Muscle of leg (tissue), 11 donors: ENCODE results near the gene NEURL2. TPM values are rescaled to one million over a fixed set of nuclear protein-coding genes. Genes with fewer than 3 reads are reported as not detected.
A peak's percentile ranks its signal among the peaks of the same experiment; 100 is the strongest.

Experiments used
- DNase-seq: peaks from one replicate; pipeline ENCODE4 v3.0.0; 2013
- H3K27ac ChIP-seq: one replicate; pipeline ENCODE4 v1.5.1; 2013; ENCODE audit warnings: mild to moderate bottlenecking, low read length, control low read depth
- H3K27me3 ChIP-seq: one replicate; pipeline ENCODE4 v1.6.1; 2013; ENCODE audit warnings: low read length; ENCODE audit not compliant: control insufficient read depth, insufficient read depth
- H3K36me3 ChIP-seq: one replicate; pipeline ENCODE4 v1.6.1; 2013; ENCODE audit warnings: low read length; ENCODE audit not compliant: control insufficient read depth, insufficient read depth
- H3K4me1 ChIP-seq: one replicate; pipeline ENCODE4 v1.6.1; 2013; ENCODE audit warnings: low read length; ENCODE audit not compliant: control insufficient read depth, insufficient read depth
- H3K4me3 ChIP-seq: one replicate; pipeline ENCODE4 v1.5.1; 2013; ENCODE audit warnings: low read length, control low read depth
- H3K9me3 ChIP-seq: replicated peaks from 2 replicates; pipeline ENCODE4 v1.6.1; 2013; ENCODE audit warnings: low read depth, low read length; ENCODE audit not compliant: control insufficient read depth
- WGBS: methylation state at CpG from one replicate; pipeline ENCODE4 v1.1.5; 2013; ENCODE audit warnings: missing lambda C conversion rate; ENCODE audit not compliant: insufficient coverage; 5-methylcytosine and 5-hydroxymethylcytosine counted together
- polyA plus RNA-seq, 8 donors: library from polyadenylated mRNA; unstranded; fragments of 120-200 nt; gene quantifications; one replicate each; pipeline versions ENCODE4 v1.2.1 to v1.2.3, GENCODE V29; 2013; ENCODE audit warnings: inconsistent platforms in 1 of 8, low replicate concordance in 1 of 8; ENCODE audit not compliant: insufficient read length in 8 of 8, insufficient read depth in 1 of 8
- total RNA-seq: library from RNA; stranded (reverse); fragments of 120-200 nt; gene quantifications from one replicate; pipeline ENCODE4 v1.2.4, GENCODE V29; 2013

The NEURL2 gene
- total and polyA plus RNA-seq, 9 donors: 10.3 to 18.8 (median 15.4) TPM

DNA sequence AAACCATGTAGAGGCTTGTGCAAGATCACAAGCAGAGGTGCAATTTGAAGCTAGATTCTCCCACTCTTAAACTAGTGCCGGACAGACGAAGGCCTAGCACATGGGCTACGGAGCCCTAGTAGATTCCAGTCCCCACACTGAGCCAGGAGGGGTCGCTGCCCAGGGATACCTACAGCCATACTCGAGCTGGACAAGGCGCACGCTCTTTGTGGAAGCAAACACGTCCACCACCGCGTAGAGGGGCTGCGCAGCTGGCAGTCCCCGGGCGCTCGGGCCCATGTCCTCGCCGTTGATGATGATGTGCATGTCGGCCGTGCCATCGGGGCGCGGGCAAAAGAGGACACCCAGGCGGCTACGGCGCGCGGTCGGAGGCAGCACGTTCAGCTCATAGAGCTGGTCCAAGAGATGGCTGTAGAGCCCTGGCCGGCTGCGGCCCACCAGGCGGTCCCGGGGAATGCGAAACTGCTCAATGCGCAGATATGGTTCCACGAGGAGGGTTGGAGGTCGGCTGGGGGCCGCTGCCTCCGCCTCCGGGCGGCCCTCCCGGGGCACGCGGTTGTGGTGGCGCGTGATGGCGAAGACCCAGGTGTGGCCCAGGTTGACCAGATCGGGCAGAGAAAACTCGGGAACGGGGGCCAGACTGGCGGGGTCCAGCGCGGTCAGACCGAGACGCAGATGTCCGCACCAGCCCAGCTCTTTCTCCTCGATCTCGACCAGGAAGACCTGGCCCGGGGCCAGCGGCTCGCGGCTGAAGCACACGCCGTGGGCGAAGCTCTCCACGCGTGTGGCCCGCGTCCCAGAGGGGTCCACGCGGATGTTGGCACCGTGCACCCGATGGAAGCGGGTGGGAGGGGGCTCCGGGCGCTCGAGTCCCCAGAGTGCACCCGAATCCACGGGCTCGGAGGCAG is 677 bp downstream of the NEURL2 start:
- H3K36me3 ChIP-seq: peaks cover 52% of the 10 kb centered on the region
- DNase-seq: peak; percentile 93
- no peaks in the 10 kb centered on the region for H3K9me3 ChIP-seq
- WGBS: under 1% methylated on average over 79 of the region's 79 CpGs
- H3K27ac ChIP-seq: peak overlapping the region; percentile 94
- peak overlapping the region; percentile 90 for H3K4me3 ChIP-seq
- H3K27me3 ChIP-seq: no peaks in the 10 kb centered on the region
- H3K4me1 ChIP-seq: peaks cover 28% of the 10 kb centered on the region

DNA sequence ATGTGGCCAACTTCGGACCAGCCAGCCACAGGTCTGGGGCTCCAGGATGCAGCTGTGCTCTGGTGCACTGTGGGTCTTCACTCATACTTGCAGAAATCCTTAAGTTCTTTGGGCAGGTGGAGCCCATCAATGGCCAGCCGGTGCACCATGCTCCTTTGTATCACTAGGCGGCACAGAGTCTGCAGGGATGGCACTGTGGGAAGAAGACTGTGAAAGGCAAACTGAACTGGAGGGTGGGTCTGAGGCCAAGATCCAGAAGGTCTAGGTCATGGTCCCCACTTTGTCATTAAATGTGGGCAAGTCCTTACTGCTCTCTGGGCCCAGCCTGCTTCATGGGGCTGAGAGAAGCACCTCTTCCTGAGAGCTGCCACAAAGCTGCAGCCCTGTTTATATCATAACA is 2.3 kb downstream of the NEURL2 start:
- DNase-seq: no peak
- Histone ChIP-seq H3K9me3 (no peaks in the 10 kb centered on the region), H3K36me3 (peaks cover 47% of the 10 kb centered on the region), H3K27me3 (no peaks in the 10 kb centered on the region), H3K27ac (no peak overlapping the region), H3K4me3 (no peak overlapping the region), H3K4me1 (peaks cover 31% of the 10 kb centered on the region)
- WGBS: 94% methylated on average over 2 of the region's 3 CpGs

DNA sequence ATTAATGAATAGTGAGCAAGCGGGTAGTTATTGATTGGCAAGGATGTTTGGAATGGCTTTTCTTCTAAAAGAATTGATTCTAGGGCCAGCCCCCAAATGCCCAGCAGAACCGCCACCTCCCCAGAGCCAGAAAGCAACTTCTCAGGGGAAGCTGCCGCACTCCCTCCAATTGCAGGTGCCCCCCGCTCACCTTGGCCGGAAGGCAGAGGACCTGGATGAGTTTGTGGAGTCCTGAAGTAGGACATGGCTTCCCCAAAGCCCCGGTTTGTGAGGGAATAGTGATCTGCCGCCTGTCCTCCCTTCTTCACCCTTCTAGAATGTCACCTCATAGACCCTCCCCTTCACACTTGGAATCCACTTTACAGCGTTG is 3.7 kb downstream of the NEURL2 start, which contains the start of gene SPATA25:
Gene SPATA25, minus strand, starts transcription at position 277 of the 370 bp plus-strand sequence. Its CDS starts 32 bp downstream, at position 245.
- Histone ChIP-seq H3K9me3 (no peaks in the 10 kb centered on the region), H3K27me3 (no peaks in the 10 kb centered on the region), H3K36me3 (peaks cover 48% of the 10 kb centered on the region), H3K4me3 (no peak within 1 kb of the TSS), H3K27ac (no peak within 1 kb of the TSS), H3K4me1 (peaks cover 31% of the 10 kb centered on the region)
- WGBS: no CpG with 5 or more reads among the region's 8 CpGs
- DNase-seq: no peak

DNA sequence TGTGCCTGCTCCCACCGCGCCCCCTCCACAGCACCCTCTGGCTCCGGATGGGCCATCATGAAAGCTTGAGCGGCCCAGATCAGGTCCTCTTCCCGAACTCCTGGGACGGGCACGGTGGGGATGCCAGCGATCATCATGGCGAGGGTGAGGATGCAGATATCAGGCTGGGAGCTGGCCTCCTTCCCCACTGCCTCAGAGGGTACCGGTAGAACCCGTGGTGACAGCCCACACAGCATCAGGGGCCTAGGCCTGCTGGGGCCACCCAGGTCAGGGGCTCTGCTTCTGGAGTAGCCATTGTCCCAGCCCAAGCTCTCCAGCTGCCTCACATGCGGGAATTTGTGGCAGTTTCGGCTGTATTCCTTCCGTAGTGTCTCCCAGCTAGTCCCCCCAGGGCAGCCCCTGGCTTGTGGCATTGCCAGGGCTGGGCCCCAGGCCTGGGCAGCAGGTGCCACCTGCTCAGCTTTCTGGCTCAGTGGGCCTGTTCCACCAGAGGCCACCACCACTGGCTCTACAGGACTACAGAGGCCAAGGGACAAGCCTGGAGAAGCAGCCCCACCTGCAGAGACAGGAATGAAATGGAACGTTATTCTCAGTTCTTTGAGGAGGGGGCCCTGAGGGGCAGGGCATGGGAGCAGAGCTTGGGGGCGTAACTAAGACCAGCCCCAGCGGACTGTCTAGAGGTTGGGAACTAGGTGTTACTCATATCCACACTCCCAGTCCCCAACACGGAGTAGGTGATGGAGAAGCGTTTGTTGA is 4.2 kb downstream of the NEURL2 start:
- DNase-seq: no peak
- Histone ChIP-seq H3K27ac (no peak overlapping the region), H3K9me3 (no peaks in the 10 kb centered on the region), H3K27me3 (no peaks in the 10 kb centered on the region), H3K4me3 (no peak overlapping the region), H3K4me1 (peaks cover 26% of the 10 kb centered on the region), H3K36me3 (peaks cover 49% of the 10 kb centered on the region)
- WGBS: 90% methylated on average over 14 of the region's 19 CpGs

DNA sequence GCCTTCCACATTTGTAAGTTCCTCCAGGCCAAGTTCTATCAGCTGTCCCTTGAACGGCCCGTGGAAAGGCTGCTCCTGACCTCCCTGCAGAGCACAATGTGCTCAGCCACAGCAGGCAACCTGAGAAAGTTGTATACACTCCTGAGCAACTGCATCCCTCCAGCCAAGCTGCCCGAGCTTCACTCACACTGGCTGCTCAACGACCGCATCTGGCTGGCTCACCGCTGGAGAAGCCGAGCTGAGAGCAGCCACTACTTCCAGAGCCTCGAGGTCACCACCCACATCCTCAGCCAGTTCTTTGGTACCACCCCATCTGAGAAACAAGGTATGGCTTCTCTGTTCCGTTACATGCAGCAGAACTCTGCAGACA is 7.9 kb downstream of the NEURL2 start:
- Histone ChIP-seq H3K27ac (no peak overlapping the region), H3K27me3 (no peaks in the 10 kb centered on the region), H3K9me3 (no peaks in the 10 kb centered on the region), H3K4me1 (peaks cover 11% of the 10 kb centered on the region), H3K36me3 (peaks cover 42% of the 10 kb centered on the region), H3K4me3 (no peak overlapping the region)
- DNase-seq: no peak
- 85% methylated on average over 9 of the region's 9 CpGs for WGBS

DNA sequence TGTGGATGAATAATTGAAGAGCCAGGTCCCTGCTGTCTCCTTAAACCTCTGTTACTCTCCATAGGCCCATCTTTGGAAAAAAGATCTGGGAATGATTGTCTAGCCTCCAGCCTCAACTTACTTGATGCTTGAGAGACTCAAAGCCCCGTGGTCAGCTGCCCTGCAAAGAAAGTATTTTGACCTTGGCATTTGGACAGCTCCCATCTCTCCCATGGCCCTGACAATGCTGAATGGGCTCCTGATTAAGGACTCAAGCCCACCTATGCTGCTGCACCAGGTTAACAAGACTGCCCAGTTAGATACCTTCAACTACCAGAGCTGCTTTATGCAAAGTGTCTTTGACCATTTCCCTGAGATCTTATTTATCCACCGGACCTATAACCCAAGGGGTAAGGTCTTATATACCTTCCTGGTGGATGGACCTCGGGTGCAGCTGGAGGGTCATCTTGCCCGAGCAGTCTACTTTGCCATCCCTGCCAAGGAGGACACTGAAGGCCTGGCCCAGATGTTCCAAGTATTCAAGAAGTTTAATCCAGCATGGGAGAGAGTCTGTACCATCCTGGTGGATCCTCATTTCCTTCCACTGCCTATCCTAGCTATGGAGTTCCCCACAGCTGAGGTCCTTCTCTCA is 8.4 kb downstream of the NEURL2 start:
- 97% methylated on average over 4 of the region's 4 CpGs for WGBS
- no peak overlapping the region for H3K27ac ChIP-seq
- peaks cover 11% of the 10 kb centered on the region for H3K4me1 ChIP-seq
- DNase-seq: no peak
- H3K36me3 ChIP-seq: peaks cover 47% of the 10 kb centered on the region
- no peaks in the 10 kb centered on the region for H3K27me3 ChIP-seq
- no peak overlapping the region for H3K4me3 ChIP-seq
- no peaks in the 10 kb centered on the region for H3K9me3 ChIP-seq

DNA sequence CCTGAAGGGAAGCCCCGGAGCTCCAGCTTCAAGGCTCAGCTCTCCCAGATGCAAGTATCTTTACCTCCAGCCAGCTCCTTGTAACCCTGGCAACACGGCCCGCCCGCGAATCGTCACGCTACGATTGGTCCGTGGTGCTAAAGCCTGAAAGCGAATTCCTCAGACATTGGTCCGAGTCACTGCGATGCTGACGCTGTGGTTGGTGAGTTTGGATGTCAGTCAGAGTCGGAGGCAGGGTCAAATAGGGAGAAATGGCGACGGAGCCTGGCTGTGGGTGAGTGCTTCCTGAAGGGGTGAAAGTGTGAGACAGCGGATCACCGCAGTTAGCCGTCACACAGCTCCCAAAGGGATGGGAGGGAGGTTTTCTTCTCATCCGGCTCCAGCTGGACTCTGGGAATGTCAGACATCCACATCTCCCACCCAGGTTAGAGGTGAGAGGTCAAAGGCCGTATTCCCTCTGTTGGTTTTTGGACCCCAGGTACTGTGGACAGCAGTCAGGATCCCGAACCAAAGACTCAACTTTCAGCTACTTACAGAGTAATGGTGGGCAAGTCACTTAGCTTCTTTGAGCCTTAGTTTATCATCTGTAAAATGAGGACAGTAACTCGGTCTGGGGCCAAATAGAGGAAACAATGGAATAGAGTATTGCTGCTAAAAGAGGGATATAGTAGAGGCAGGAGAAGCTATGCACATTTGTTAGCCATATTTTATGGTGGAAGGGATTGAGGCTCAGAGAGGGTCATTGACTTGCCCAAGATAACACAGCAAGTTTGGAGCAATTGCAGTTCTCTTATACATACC is 9.8 kb downstream of the NEURL2 start, which contains the start of gene ZSWIM1:
Gene ZSWIM1, plus strand, starts transcription at position 240 of the 801 bp plus-strand sequence. CDS start 1,366 bp downstream, outside the sequence.
- H3K9me3 ChIP-seq: no peaks in the 10 kb centered on the region
- peaks cover 6% of the 10 kb centered on the region for H3K4me1 ChIP-seq
- peak; percentile 100 for DNase-seq
- H3K4me3 ChIP-seq: peak within 1 kb of the TSS; percentile 75
- no peaks in the 10 kb centered on the region for H3K27me3 ChIP-seq
- peak within 1 kb of the TSS; percentile 88 for H3K27ac ChIP-seq
- WGBS: under 1% methylated on average over 17 of the region's 23 CpGs
- H3K36me3 ChIP-seq: peaks cover 46% of the 10 kb centered on the region

DNA sequence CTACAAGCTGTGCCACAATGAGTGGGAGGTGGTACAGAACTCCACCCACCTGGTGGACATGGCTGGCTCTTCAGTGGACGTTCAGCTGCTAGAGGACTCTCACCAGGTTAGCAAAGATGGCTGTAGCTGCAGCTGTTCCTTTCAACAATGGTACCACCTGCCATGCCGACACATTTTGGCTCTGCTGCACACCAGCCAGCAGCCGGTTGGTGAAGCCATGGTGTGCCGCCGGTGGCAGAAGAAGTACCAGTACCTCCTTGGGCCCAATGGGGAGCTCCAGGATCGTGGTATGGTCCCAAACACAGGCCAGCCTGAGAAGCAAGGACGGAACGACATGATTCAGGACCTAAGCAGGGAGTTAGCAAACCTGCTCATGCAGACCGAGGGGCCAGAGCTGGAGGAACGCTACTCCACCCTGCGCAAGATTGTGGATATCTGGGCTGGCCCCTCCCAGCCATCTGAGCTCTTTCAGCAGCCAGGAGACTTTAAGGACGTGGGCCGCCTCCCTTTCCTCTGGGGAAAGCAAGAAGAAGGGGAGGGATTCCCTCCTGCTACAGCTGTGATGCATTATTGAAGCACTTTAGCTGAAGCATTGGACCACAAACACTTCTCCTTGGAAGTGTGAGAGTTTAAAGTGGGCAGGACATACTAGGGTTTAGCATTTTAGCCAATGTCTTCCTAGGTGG is 12.8 kb downstream of the NEURL2 start:
- H3K27ac ChIP-seq: no peak overlapping the region
- DNase-seq: peak; percentile 84

DNA sequence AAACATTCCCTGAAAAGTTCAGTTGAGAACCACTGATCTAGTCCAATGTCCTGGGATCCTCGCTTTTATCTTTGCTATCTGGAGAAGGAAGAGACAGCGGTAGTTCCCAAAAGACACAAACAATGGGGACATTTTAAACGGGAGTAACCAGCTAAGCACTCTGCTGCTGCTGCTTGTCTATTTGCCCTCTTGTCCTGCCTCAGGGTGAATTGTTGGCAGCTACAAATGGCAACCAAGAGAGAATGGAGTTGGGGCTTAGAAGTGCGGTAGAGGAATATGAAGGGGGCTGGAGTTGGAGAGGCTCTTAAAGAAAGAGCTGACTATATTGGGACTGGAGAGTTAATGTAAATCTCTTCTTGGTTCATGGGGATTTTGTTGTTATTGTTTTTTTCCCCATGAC is 16.4 kb downstream of the NEURL2 start:
- Histone ChIP-seq H3K4me3 (no peak overlapping the region), H3K4me1 (no peaks in the 10 kb centered on the region), H3K27me3 (no peaks in the 10 kb centered on the region), H3K9me3 (no peaks in the 10 kb centered on the region), H3K27ac (no peak overlapping the region), H3K36me3 (peaks cover 23% of the 10 kb centered on the region)
- no peak for DNase-seq
- WGBS: 78% methylated on average over 3 of the region's 4 CpGs

More for the DNA sequence above, 12.8 kb downstream of the NEURL2 start:
- no peaks in the 10 kb centered on the region for H3K9me3 ChIP-seq
- H3K36me3 ChIP-seq: peaks cover 28% of the 10 kb centered on the region
- 82% methylated on average over 11 of the region's 13 CpGs for WGBS
- H3K4me3 ChIP-seq: no peak overlapping the region
- H3K27me3 ChIP-seq: no peaks in the 10 kb centered on the region
- peaks cover 3% of the 10 kb centered on the region for H3K4me1 ChIP-seq
